ENCODE results near the gene DPYSL4.
"Not testable (repeated sequence)": the region's sequence is repeated elsewhere in the genome, so short reads cannot be mapped to it uniquely, and the experiment has no call there.

The DPYSL4 gene

DNA sequence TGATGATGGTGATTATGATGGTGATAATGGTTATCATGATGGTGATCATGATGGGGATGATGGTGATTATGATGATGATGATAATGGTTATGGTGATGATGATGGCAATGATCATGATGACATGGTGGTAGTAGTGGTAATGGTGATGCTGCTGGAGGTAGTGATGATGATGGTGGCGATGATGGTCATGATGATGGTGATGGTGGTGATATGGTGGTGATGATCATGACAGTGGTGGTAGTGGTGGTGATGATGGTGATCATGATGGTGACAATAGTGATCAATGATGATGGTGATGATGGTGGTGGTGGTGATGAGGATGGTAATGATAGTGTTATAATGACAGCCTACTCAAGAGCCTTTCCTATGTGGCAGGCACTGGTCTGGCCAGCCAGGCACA lies 31.8 kb upstream of the DPYSL4 start:
- no peaks in the 10 kb centered on the region for H3K9me3 ChIP-seq (ENCODE audit: control insufficient read depth, insufficient read depth, low read length)
- H3K4me1 ChIP-seq (ENCODE audit: insufficient read depth, low read length), result no peaks in the 10 kb centered on the region
- no peak overlapping the region for H3K9ac ChIP-seq (ENCODE audit: low read depth, low read length)
- no peaks in the 10 kb centered on the region for H3K36me3 ChIP-seq (ENCODE audit: insufficient read depth, low read length)

DNA sequence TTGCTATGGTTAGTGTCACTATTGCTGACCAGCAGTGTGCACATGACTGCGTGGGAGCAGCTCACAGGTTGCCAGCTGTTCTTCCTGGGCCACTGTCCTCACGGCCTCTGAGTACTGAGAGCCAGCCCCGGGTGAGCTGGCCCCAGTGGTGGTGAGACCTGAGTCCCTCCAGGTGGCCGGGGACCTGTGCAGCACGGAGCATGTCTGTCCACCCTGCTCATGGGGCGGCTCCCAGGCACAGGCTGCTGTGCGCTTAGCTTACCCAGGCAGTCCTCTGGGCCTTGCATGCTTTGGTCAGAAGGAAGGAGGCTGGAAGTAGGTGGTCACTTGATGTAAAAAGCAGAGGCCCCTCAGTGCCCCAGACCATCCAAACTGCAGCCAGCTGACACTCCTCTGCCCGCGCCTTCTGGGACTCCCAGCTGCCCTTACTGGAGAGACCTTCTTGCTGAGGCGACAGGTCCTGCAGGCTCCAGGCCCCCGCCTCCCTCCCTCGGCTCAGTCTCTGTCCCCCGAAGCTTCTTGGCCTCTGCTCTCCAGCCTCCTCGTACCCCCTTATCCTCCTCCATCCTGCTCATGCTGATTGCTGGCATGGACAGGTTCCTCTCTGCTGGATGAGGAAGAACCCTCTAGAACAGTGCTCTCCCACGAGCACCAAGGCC lies 30.9 kb upstream of the DPYSL4 start:
- Histone ChIP-seq H3K9ac (ENCODE audit: low read depth, low read length) (no peak overlapping the region), H3K4me1 (ENCODE audit: insufficient read depth, low read length) (no peaks in the 10 kb centered on the region), H3K9me3 (ENCODE audit: control insufficient read depth, insufficient read depth, low read length) (no peaks in the 10 kb centered on the region), H3K36me3 (ENCODE audit: insufficient read depth, low read length) (no peaks in the 10 kb centered on the region)

DNA sequence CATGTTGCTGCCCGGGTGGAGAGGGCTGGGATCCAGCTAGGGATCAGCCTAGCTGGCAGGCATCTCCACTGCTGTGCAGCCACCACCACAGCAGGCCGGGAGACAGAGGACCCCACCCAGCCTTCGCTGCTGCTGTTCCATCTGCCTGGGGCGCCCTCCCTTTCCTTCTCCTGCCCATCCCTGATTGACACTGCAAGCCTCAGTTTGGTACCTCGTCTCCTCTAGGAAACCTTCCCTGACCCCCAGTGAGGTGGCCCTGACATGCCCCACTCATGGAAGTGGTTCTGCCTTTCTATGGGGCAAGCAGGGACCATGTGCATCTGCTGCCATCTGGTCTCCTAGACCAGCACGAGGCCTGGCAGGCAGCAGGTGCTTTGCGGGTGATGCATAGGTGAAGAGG lies 30.4 kb upstream of the DPYSL4 start:
- Histone ChIP-seq H3K9ac (ENCODE audit: low read depth, low read length) (no peak overlapping the region), H3K4me1 (ENCODE audit: insufficient read depth, low read length) (no peaks in the 10 kb centered on the region), H3K9me3 (ENCODE audit: control insufficient read depth, insufficient read depth, low read length) (no peaks in the 10 kb centered on the region), H3K36me3 (ENCODE audit: insufficient read depth, low read length) (no peaks in the 10 kb centered on the region)

DNA sequence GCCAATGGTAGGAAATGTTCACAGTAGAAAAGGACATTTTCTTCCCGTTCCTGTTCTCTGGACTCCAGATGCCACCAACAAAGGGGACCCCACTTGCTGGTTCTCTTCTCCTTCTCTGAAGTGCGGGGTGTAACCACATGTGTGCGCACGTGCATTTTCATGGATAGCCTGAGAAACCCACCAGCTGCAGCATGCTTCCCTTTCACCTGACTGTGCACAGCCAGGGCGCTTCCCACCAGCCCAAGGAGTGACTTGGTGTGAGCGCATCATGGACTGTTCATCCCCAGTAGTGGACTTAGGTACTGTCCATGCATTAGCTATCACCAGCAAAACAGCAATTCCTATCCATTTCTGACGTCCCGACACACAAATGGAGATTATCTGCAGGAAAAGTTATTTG lies 29.6 kb upstream of the DPYSL4 start:
- Histone ChIP-seq H3K9me3 (ENCODE audit: control insufficient read depth, insufficient read depth, low read length) (no peaks in the 10 kb centered on the region), H3K36me3 (ENCODE audit: insufficient read depth, low read length) (no peaks in the 10 kb centered on the region), H3K9ac (ENCODE audit: low read depth, low read length) (no peak overlapping the region), H3K4me1 (ENCODE audit: insufficient read depth, low read length) (peaks cover 3% of the 10 kb centered on the region)

DNA sequence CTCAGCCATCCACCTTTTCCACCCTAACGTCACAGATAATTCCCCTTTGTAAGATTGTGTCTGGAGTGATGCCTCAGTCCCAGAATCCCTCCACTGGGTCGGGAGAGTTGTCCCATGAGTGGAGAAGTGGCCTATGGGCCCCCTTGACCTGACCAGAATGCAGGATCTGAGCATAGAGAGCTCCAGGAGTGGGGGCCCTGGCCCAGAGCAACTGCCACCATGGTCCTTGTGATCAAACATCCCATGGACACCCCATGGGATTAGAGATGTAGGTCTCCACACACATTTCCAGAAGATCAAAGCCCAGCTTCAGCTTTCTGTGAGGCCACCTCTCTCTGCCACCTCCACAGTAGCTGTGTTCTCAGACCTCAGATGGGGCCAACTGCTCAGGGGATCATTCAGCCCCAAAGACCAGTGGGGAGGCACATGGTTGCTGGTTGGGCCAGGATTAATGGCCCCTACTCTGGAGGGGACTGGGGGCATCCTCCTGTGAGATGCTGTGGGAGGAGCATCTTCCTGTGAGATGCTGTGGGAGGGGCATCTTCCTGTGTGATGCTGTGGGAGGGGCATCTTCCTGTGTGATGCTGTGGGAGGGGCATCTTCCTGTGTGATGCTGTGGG lies 28.5 kb upstream of the DPYSL4 start:
- peaks cover 14% of the 10 kb centered on the region for H3K4me1 ChIP-seq (ENCODE audit: insufficient read depth, low read length)
- H3K36me3 ChIP-seq (ENCODE audit: insufficient read depth, low read length), result no peaks in the 10 kb centered on the region
- H3K9me3 ChIP-seq (ENCODE audit: control insufficient read depth, insufficient read depth, low read length), result no peaks in the 10 kb centered on the region
- H3K9ac ChIP-seq (ENCODE audit: low read depth, low read length), result no peak overlapping the region

DNA sequence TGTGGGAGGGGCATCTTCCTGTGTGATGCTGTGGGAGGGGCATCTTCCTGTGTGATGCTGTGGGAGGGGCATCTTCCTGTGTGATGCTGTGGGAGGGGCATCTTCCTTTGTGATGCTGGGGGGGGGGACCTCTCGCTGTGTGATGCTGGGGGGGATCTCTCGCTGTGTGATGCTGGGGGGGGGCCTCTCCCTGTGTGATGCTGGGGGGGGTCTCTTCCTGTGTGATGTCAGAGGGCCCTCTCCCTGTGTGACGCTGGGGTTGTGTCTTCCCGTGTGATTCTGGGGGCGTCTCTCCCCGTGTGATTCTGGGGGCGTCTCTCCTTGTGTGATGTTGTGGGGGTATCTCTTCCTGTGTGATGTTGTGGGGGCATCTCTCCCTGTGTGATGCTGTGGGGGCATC lies 27.9 kb upstream of the DPYSL4 start:
- Histone ChIP-seq H3K4me1 (ENCODE audit: insufficient read depth, low read length) (peaks cover 14% of the 10 kb centered on the region), H3K9me3 (ENCODE audit: control insufficient read depth, insufficient read depth, low read length) (no peaks in the 10 kb centered on the region), H3K9ac (ENCODE audit: low read depth, low read length) (no peak overlapping the region), H3K36me3 (ENCODE audit: insufficient read depth, low read length) (no peaks in the 10 kb centered on the region)

DNA sequence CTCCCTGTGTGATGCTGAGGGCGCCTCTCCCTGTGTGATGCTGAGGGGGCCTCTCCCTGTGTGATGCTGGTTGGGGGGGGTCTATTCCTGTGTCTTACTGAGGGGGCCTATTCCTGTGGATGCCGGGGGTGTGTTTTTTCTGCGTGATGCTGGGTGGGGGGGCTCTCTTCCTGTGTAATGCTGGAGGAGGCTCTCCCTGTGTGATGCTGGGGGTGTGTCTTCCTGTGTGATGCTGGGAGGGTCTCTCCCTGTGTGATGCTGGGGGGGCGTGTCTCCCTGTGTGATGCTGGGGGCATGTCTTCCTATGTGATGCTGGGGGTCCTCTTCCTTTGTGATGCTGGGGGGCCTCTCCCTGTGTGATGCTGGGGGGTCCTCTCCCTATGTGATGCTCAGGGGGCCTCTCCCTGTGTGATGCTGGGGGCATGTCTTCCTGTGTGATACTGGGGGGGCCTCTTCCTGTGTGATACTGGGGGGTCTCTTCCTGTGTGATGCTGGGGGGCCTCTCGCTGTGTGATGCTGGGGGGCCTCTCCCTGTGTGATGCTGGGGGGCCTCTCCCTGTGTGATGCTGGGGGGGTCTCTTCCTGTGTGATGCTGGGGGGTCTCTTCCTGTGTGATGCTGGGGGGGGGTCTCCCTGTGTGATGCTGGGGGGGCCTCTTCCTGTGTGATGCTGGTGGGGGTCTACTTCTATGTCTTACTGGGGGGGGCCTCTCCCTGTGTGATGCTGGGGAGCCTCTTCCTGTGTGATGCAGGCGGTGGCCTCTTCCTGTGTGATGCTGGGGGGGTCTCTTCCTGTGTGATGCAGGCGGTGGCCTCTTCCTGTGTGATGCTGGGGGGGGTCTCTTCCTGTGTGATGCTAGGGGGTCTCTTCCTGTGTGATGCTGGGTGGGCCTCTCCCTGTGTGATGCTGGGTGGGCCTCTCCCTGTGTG lies 27.2 kb upstream of the DPYSL4 start:
- peaks cover 14% of the 10 kb centered on the region for H3K4me1 ChIP-seq (ENCODE audit: insufficient read depth, low read length)
- H3K36me3 ChIP-seq (ENCODE audit: insufficient read depth, low read length); H3K9me3 ChIP-seq (ENCODE audit: control insufficient read depth, insufficient read depth, low read length); H3K9ac ChIP-seq (ENCODE audit: low read depth, low read length): not testable (repeated sequence)

DNA sequence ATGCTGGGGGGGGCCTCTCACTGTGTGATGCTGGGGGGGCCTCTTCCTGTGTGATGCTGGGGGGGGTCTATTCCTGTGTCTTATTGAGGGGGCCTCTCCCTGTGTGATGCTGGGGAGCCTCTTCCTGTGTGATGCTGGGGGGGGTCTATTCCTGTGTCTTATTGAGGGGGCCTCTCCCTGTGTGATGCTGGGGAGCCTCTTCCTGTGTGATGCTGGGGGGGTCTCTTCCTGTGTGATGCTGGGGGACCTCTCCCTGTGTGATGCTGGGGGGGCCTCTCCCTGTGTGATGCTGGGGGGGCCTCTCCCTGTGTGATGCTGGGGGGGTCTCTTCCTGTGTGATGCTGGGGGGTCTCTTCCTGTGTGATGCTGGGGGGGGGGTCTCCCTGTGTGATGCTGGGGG lies 26.5 kb upstream of the DPYSL4 start:
- not testable (repeated sequence) for H3K36me3 ChIP-seq (ENCODE audit: insufficient read depth, low read length)

DNA sequence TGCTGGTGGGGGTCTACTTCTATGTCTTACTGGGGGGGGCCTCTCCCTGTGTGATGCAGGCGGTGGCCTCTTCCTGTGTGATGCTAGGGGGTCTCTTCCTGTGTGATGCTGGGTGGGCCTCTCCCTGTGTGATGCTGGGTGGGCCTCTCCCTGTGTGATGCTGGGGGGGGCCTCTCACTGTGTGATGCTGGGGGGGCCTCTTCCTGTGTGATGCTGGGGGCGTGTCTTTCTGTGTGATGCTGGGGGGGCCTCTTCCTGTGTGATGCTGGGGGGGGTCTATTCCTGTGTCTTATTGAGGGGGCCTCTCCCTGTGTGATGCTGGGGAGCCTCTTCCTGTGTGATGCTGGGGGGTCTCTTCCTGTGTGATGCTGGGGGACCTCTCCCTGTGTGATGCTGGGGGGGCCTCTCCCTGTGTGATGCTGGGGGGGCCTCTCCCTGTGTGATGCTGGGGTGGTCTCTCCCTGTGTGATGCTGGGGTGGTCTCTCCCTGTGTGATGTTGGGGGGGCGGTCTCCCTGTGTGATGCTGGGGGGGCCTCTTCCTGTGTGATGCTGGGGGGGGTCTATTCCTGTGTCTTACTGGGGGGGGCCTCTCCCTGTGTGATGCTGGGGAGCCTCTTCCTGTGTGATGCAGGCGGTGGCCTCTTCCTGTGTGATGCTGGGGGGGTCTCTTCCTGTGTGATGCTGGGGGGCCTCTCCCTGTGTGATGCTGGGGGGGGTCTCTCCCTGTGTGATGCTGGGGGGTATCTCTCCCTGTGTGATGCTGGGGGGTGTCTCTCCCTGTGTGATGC lies 25.7 kb upstream of the DPYSL4 start:
- not testable (repeated sequence) for H3K9me3 ChIP-seq (ENCODE audit: control insufficient read depth, insufficient read depth, low read length); H3K9ac ChIP-seq (ENCODE audit: low read depth, low read length); H3K36me3 ChIP-seq (ENCODE audit: insufficient read depth, low read length)
- H3K4me1 ChIP-seq (ENCODE audit: insufficient read depth, low read length), result peaks cover 14% of the 10 kb centered on the region

More for the DNA sequence above, 26.5 kb upstream of the DPYSL4 start:
- not testable (repeated sequence) for H3K9ac ChIP-seq (ENCODE audit: low read depth, low read length); H3K9me3 ChIP-seq (ENCODE audit: control insufficient read depth, insufficient read depth, low read length)
- H3K4me1 ChIP-seq (ENCODE audit: insufficient read depth, low read length), result peaks cover 14% of the 10 kb centered on the region

DNA sequence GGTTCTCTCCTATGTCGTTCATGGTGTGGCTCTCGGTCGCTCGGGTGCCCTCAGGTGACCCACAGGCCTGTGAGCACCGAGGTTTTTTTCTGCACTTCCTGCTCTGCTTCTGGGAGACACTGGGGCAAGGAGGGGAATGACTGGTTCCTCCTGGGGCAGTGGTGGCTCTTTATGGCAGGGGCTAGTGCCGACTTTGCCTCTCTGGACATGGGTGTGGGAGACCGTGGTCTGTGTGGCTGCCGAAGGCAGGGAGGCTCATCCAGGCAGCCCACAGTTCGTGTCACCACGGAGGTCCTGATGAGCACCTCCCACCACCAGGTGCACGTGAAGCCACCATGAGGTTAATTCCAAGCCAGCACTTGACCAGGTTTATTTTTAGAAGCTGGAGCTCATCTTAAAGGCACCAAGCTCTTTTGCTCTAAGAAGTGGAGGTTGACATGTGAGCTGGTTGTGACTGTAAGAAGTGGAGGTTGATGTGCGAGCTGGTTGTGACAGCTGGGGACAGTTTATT lies 24.7 kb upstream of the DPYSL4 start:
- H3K4me1 ChIP-seq (ENCODE audit: insufficient read depth, low read length), result peaks cover 14% of the 10 kb centered on the region

DNA sequence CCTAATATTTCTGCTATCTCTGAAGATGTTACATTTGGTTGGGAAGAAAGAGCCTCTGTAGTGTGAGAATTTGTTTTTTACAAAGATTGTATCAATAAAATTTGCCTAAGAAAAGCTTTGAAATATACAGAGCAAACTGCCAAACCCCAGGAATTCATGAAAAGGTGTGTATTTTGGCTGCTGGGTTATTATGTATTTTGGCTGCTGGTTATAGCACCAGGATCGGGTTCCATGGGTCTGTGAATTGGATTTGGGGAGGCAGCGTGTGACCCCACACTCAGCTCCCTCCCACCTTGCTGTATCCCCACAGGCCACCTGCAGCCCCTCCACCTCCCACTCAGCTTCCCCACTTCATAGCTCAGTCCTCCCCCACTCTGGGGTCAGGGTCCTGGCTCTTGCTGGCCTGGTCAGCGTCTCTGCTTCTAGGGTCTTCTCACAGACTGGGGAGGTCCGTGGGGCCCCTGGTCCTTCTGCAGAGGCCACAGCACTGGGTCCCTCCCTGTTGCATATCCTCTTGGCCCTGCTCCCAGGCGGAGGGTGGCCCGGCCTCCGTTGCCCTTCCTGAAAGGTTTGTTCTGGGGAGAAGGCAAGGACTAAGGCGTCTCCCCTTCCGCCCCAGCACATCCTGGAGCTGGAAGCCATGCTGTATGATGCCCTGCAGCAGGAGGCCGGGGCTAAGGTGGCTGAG lies 24.0 kb upstream of the DPYSL4 start:
- H3K36me3 ChIP-seq (ENCODE audit: insufficient read depth, low read length), result no peaks in the 10 kb centered on the region
- H3K4me1 ChIP-seq (ENCODE audit: insufficient read depth, low read length), result peaks cover 14% of the 10 kb centered on the region
- no peaks in the 10 kb centered on the region for H3K9me3 ChIP-seq (ENCODE audit: control insufficient read depth, insufficient read depth, low read length)
- peak overlapping the region; percentile 33; the same call in 1 of the 2 replicates for H3K9ac ChIP-seq (ENCODE audit: low read depth, low read length)

More for the DNA sequence above, 24.7 kb upstream of the DPYSL4 start:
- H3K36me3 ChIP-seq (ENCODE audit: insufficient read depth, low read length), result no peaks in the 10 kb centered on the region
- H3K9me3 ChIP-seq (ENCODE audit: control insufficient read depth, insufficient read depth, low read length), result no peaks in the 10 kb centered on the region
- no peak overlapping the region for H3K9ac ChIP-seq (ENCODE audit: low read depth, low read length)

DNA sequence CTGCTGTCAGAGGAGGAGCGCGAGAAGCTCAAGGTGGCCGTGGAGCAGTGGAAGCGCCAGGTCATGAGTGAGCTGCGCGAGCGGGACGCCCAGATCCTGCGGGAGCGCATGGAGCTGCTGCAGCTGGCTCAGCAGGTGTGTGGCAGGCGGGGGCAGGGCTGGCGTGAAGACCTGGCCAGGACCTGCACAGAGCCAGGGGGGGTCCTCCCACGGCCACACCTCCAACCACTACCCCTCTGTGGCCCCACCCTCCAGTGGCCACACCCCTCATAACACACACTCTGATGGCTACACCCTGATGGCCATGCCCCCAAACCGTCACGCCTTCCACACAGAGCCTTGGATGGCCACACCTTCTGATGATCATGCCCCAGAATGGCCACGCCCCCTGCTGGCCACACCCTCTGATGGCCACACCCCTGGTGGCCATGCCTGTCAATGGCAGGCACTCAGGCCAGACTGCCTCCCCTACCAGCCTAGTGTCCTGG lies 23.4 kb upstream of the DPYSL4 start:
- Histone ChIP-seq H3K9ac (ENCODE audit: low read depth, low read length) (peak overlapping the region; percentile 33; the same call in 1 of the 2 replicates), H3K36me3 (ENCODE audit: insufficient read depth, low read length) (no peaks in the 10 kb centered on the region), H3K9me3 (ENCODE audit: control insufficient read depth, insufficient read depth, low read length) (no peaks in the 10 kb centered on the region), H3K4me1 (ENCODE audit: insufficient read depth, low read length) (peaks cover 14% of the 10 kb centered on the region)

DNA sequence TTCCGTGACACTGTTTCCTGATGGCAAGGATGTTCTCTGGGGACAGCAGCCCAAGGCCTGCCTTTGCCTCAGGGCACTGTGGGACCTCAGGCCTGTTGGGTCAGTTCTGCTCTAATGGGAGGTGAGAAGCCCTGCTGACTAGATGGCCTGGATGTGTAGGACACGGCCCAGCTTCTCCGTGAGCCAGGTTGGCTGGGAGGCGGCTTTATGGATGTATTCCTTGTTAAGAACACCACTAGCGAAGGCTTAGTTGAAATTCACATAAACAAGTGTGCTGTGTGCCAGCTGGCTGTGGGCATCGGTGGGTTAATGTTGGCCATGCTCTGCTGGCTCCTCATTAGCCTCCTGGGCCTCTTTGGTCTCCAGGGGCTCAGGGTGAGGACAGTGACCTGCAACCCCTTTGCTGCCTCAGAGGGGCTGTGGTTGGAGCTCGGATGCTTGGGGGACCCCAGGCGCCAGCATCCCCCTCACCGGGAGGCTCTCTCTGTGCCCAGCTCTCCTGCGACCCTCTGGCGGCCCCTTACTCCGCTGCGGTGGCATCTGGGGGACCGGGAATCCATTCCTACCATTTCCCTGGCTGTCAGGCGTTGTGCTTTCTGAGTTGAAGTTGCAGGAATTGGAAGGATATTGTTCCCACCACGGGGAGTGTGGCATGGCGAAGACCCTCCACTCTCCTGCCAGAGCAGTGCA lies 22.8 kb upstream of the DPYSL4 start:
- H3K9ac ChIP-seq (ENCODE audit: low read depth, low read length), result no peak overlapping the region
- H3K9me3 ChIP-seq (ENCODE audit: control insufficient read depth, insufficient read depth, low read length), result no peaks in the 10 kb centered on the region
- peaks cover 14% of the 10 kb centered on the region for H3K4me1 ChIP-seq (ENCODE audit: insufficient read depth, low read length)
- no peaks in the 10 kb centered on the region for H3K36me3 ChIP-seq (ENCODE audit: insufficient read depth, low read length)
